A549 (cell line): ENCODE measurements around the gene TM6SF1.

Experiments
- CTCF ChIP-seq: fragments of >200 bp; sonication (Bioruptor Twin); formaldehyde crosslinking; IDR thresholded peaks from 3 replicates; pipeline ENCODE4 v1.5.1; 2016
- EHF ChIP-seq: fragments of 250-450 bp; sonication (Bioruptor Pico); IDR thresholded peaks from 2 replicates; pipeline ENCODE4 v1.5.0; 2020; ENCODE audit warnings: mild to moderate bottlenecking
- EP300 ChIP-seq, 2 experiments: fragments of >200 bp; sonication (Bioruptor Twin); formaldehyde crosslinking; IDR thresholded peaks; 2 replicates in 1 of 2; 3 replicates in 1 of 2; pipeline ENCODE4 v1.6.1; 2016 to 2017
- PBX3 ChIP-seq: IDR thresholded peaks from 2 replicates; pipeline ENCODE4 v1.6.1; 2012
- RCOR1 ChIP-seq: fragments of 150-350 bp; IDR thresholded peaks from 2 replicates; pipeline ENCODE4 v1.6.1; 2014; ENCODE audit warnings: antibody characterized with exemption, low read length, low read depth
- REST ChIP-seq: fragments of 200-600 bp; sonication (generic); IDR thresholded peaks from 2 replicates; pipeline ENCODE4 v1.6.1; 2016; ENCODE audit warnings: antibody characterized with exemption, mild to moderate bottlenecking, moderate library complexity
- SREBF2 ChIP-seq: fragments of 450-650 bp; IDR thresholded peaks from 2 replicates; pipeline ENCODE4 v1.6.1; 2014; ENCODE audit warnings: mild to moderate bottlenecking, moderate library complexity
- TP53 ChIP-seq: fragments of 250-450 bp; sonication (Bioruptor Pico); IDR thresholded peaks from 2 replicates; pipeline ENCODE4 v1.5.0; 2021; ENCODE audit warnings: mild to moderate bottlenecking, moderate library complexity
- USF2 ChIP-seq: fragments of 450-650 bp; IDR thresholded peaks from 2 replicates; pipeline ENCODE4 v1.6.1; 2014; ENCODE audit warnings: antibody characterized with exemption
- ZFP36 ChIP-seq: fragments of 450-650 bp; IDR thresholded peaks from 2 replicates; pipeline ENCODE4 v1.6.1; 2014; ENCODE audit warnings: borderline replicate concordance; ENCODE audit not compliant: partially characterized antibody

GRCh38 chr15:83112233-83112955 is 4.9 kb downstream of the TM6SF1 start:
- TF ChIP-seq CTCF (no peak), TP53 (CRISPR knock-in tag) (no peak), USF2 (no peak), EHF (no peak), PBX3 (no peak), REST (no peak), EP300 (IDR thresholded peaks at IDR 0.05) (no peak), ZFP36 (no peak), RCOR1 (no peak), SREBF2 (no peak)
